Epithelial cell of proximal tubule (primary cell): ENCODE data around the gene NKAIN2. TPM values are rescaled to one million over a fixed set of nuclear protein-coding genes. Genes with fewer than 3 reads are reported as not detected.

ENCODE experiments used
- DNase-seq: peaks from one replicate; pipeline ENCODE4 v3.0.0-alpha.2; 2011; ENCODE audit warnings: low read depth
- H3K4me3 ChIP-seq: 2 replicates; pipeline ENCODE4 v1.5.1; 2011; ENCODE audit warnings: low read depth, mild to moderate bottlenecking, low read length
- total RNA-seq: library from RNA; depleted of rRNA; stranded (reverse); fragments of >200 nt; gene quantifications from 2 replicates; pipeline ENCODE4 v1.2.3, GENCODE V29; 2015
- TF ChIP-seq, protein P1 (sequence below): conservative IDR thresholded peaks from 2 replicates; pipeline ENCODE4 v1.5.1; 2012; ENCODE audit warnings: low read depth, mild to moderate bottlenecking, low read length

Gene NKAIN2
- total RNA-seq, 1 donor from 2014 or later = under 0.01 TPM

DNA sequence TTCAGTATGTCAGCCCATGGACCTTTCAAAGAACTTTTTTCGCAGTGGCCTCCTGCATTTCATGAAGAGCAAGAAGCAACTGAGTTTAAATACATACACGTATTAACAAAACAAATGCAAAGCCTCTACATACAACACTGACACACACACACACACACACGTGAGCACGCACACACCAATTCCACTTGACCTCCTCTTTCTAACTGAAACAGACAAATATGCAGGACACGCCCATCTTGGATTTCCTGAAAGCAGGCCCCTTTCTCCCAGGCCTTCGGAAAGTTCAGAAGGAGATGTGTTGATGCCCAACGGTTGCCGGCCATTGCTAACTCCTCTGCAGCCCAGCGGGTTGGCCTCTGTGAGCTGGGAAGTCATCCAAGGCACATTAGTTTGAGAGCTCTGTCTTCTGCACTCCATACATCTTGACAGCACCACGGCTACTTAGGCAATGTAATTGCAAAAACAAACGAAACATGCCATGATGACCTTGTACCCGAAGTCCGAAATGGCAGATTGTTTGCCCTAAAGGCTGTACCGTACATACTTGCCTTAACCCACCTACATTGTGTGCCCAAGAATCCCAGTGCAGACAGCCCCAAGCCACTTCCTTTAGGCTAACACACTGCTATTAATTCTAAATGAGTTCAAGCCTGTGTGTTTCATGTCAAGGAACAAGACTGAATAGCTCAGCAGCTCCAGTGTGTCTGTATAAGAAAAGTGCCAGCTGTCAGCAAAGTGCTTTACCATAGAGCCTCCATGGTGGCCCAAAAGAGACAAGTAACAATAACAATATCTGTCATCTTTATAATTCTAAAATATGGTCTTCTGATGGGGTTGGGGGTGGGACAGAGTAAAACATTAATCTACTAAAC is 1019.8 kb downstream of the NKAIN2 start:
- H3K4me3 ChIP-seq = no peak overlapping the region
- TF ChIP-seq, protein P1, sequence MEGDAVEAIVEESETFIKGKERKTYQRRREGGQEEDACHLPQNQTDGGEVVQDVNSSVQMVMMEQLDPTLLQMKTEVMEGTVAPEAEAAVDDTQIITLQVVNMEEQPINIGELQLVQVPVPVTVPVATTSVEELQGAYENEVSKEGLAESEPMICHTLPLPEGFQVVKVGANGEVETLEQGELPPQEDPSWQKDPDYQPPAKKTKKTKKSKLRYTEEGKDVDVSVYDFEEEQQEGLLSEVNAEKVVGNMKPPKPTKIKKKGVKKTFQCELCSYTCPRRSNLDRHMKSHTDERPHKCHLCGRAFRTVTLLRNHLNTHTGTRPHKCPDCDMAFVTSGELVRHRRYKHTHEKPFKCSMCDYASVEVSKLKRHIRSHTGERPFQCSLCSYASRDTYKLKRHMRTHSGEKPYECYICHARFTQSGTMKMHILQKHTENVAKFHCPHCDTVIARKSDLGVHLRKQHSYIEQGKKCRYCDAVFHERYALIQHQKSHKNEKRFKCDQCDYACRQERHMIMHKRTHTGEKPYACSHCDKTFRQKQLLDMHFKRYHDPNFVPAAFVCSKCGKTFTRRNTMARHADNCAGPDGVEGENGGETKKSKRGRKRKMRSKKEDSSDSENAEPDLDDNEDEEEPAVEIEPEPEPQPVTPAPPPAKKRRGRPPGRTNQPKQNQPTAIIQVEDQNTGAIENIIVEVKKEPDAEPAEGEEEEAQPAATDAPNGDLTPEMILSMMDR = no peak
- DNase-seq = no peak

DNA sequence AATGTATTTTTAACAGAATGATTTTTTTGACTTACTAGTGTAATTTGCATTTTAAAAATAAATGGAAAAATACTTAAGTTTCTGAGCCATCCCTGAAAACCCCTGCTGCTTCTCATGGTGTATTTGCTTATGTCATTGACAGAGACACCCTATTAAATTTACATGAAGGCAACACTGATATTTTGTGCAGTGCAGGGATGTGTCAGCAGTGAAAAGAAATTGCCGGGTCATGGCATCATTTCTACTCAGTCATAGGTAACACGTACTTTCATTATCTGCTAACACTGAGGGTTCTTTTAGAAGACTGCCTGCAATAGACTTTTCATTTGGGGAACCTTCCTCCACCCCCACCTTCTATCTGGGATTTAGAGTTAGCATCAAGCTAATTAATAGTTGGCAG is 1021.9 kb downstream of the NKAIN2 start:
- DNase-seq = no peak
- TF ChIP-seq, protein P1 = no peak

DNA sequence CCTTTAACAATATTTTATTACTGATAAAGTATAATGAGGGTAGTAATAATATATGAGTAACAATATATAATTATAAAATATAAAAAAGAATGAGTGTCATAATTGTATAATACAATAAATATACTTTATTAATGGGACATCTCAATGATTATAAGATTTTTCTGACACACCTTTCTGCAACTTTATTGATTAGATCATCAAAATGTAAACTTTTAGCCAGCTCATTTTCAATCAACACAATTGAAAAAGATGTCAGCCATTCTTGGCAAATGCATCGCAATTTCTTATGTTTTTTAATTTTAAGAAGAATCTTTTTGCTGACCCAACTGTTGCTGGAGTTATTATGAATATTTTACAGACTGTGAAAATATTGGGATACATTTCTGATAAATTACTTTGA is 1026.2 kb downstream of the NKAIN2 start:
- no peak overlapping the region for H3K4me3 ChIP-seq
- TF ChIP-seq, protein P1 = no peak
- DNase-seq = no peak

More for the DNA sequence above, 1021.9 kb downstream of the NKAIN2 start:
- no peak overlapping the region for H3K4me3 ChIP-seq

DNA sequence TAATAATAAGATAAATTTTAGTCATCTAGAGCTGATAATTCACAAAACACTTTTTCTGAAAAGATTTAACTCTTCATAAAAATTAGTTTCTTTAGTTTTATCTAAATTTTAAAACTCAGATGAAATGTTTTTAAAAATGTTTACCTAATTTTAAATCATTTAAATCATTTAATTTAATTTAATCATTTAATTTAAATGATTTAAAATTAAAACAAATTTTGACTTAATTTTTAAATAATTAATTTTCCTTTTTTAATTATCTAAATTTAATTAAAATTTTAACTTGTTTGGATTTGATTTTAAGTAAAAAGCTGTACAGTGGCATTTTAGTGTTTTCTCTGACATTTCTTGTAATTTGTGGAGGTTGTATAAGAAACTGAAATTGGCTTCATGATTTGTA is 1026.8 kb downstream of the NKAIN2 start:
- no peak for DNase-seq
- TF ChIP-seq, protein P1 = no peak
- no peak overlapping the region for H3K4me3 ChIP-seq

DNA sequence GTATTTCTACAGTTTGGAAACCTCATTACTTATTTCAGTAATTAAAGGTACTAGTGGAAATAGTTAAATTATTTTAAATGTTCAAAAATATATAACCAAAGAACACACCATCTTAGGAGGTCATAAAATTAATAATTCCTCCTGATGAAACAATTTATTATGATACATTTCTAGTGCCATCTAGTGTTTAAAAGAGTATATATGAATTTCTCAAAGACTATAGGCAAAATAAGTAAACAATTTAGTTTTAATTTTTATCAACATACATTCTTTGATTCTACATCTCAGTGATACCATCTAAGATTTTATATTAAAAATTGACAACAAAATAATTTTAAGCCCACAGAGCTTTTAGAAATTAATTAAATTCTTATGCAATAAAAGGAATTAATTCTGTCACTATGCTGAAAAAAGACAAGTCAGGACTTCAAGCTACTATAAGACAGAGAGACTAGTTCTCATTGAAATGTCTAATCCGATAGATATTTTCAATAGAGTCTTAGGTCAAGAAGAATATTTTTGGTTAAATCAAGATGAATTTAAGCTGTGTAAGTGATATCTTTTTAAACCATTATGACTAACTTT is 1050.8 kb downstream of the NKAIN2 start:
- TF ChIP-seq, protein P1 = peak; percentile 3
- no peak for DNase-seq
- H3K4me3 ChIP-seq = no peak overlapping the region

DNA sequence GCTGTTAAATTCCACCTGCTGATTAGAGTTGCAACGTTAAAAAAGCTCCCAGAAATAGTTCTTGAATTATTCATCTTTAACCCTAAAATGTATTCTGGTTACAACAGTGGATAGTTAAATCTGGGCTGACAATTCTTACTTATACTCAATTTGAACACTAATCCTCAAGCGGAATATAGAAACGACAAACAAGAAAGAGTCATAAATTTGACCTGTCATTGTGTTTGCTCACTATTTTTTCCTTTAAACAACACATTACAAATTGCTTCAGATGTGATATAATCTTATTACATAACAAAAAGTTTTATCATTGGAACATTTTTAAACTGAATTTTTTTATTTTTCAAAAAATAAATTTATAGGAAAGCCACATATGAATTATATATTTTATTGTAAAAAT is 1054.1 kb downstream of the NKAIN2 start:
- DNase-seq = no peak
- TF ChIP-seq, protein P1 = no peak
- no peak overlapping the region for H3K4me3 ChIP-seq
